ENCODE data around the gene ZNF655.
A peak's percentile ranks its signal among the peaks of the same experiment; 100 is the strongest.

ZNF655 gene

GRCh38 chr7:99588868-99589267 is 30.4 kb downstream of the ZNF655 start:
- Histone ChIP-seq H3K4me3 (ENCODE audit: low read length) (no peak overlapping the region), H3K27me3 (ENCODE audit: control insufficient read depth, insufficient read depth, low read length) (no peaks in the 10 kb centered on the region), H3K9me3 (ENCODE audit: control insufficient read depth, low read depth, low read length) (no peaks in the 10 kb centered on the region), H3K27ac (ENCODE audit: low read length) (no peak overlapping the region), H3K36me3 (ENCODE audit: control insufficient read depth, low read depth, low read length) (no peaks in the 10 kb centered on the region), H3K9ac (ENCODE audit: low read length) (no peak overlapping the region), H3K4me1 (ENCODE audit: control insufficient read depth, low read depth, low read length) (no peaks in the 10 kb centered on the region)

- H3K4me1 ChIP-seq (ENCODE audit: control insufficient read depth, low read depth, low read length) = no peaks in the 10 kb centered on the region
These were observed 36.7 kb downstream of the ZNF655 start for GRCh38 chr7:99594948-99595745.

GRCh38 chr7:99596408-99596955 is 38.0 kb downstream of the ZNF655 start:
- H3K9ac ChIP-seq (ENCODE audit: low read length) = no peak overlapping the region
- H3K9me3 ChIP-seq (ENCODE audit: control insufficient read depth, low read depth, low read length) = no peaks in the 10 kb centered on the region
- no peaks in the 10 kb centered on the region for H3K36me3 ChIP-seq (ENCODE audit: control insufficient read depth, low read depth, low read length)
- H3K27ac ChIP-seq (ENCODE audit: low read length) = no peak overlapping the region
- H3K4me3 ChIP-seq (ENCODE audit: low read length) = no peak overlapping the region
- no peaks in the 10 kb centered on the region for H3K27me3 ChIP-seq (ENCODE audit: control insufficient read depth, insufficient read depth, low read length)
- no peaks in the 10 kb centered on the region for H3K4me1 ChIP-seq (ENCODE audit: control insufficient read depth, low read depth, low read length)

More at GRCh38 chr7:99594948-99595745, 36.7 kb downstream of the ZNF655 start:
- Histone ChIP-seq H3K27ac (ENCODE audit: low read length) (no peak overlapping the region), H3K9ac (ENCODE audit: low read length) (no peak overlapping the region), H3K9me3 (ENCODE audit: control insufficient read depth, low read depth, low read length) (no peaks in the 10 kb centered on the region), H3K27me3 (ENCODE audit: control insufficient read depth, insufficient read depth, low read length) (no peaks in the 10 kb centered on the region), H3K4me3 (ENCODE audit: low read length) (no peak overlapping the region), H3K36me3 (ENCODE audit: control insufficient read depth, low read depth, low read length) (no peaks in the 10 kb centered on the region)

GRCh38 chr7:99597762-99598501 is 39.5 kb downstream of the ZNF655 start, which contains the start of gene TMEM225B:
TSS of gene TMEM225B (plus strand) at chr7:99598267. CDS start at chr7:99604389, 6,122 bp downstream.
- Histone ChIP-seq H3K27ac (ENCODE audit: low read length) (no peak within 1 kb of the TSS), H3K4me1 (ENCODE audit: control insufficient read depth, low read depth, low read length) (no peaks in the 10 kb centered on the region), H3K9ac (ENCODE audit: low read length) (no peak within 1 kb of the TSS), H3K4me3 (ENCODE audit: low read length) (no peak within 1 kb of the TSS), H3K9me3 (ENCODE audit: control insufficient read depth, low read depth, low read length) (no peaks in the 10 kb centered on the region), H3K27me3 (ENCODE audit: control insufficient read depth, insufficient read depth, low read length) (no peaks in the 10 kb centered on the region), H3K36me3 (ENCODE audit: control insufficient read depth, low read depth, low read length) (no peaks in the 10 kb centered on the region)

GRCh38 chr7:99599836-99600235 is 41.4 kb downstream of the ZNF655 start:
- Histone ChIP-seq H3K4me1 (ENCODE audit: control insufficient read depth, low read depth, low read length) (no peaks in the 10 kb centered on the region), H3K27ac (ENCODE audit: low read length) (no peak overlapping the region), H3K27me3 (ENCODE audit: control insufficient read depth, insufficient read depth, low read length) (no peaks in the 10 kb centered on the region), H3K9me3 (ENCODE audit: control insufficient read depth, low read depth, low read length) (no peaks in the 10 kb centered on the region), H3K9ac (ENCODE audit: low read length) (no peak overlapping the region), H3K36me3 (ENCODE audit: control insufficient read depth, low read depth, low read length) (no peaks in the 10 kb centered on the region), H3K4me3 (ENCODE audit: low read length) (no peak overlapping the region)

- Histone ChIP-seq H3K4me1 (ENCODE audit: control insufficient read depth, low read depth, low read length) (no peaks in the 10 kb centered on the region), H3K9me3 (ENCODE audit: control insufficient read depth, low read depth, low read length) (no peaks in the 10 kb centered on the region), H3K36me3 (ENCODE audit: control insufficient read depth, low read depth, low read length) (no peaks in the 10 kb centered on the region), H3K9ac (ENCODE audit: low read length) (no peak overlapping the region), H3K4me3 (ENCODE audit: low read length) (no peak overlapping the region), H3K27ac (ENCODE audit: low read length) (no peak overlapping the region), H3K27me3 (ENCODE audit: control insufficient read depth, insufficient read depth, low read length) (no peaks in the 10 kb centered on the region)
These were observed 43.3 kb downstream of the ZNF655 start for GRCh38 chr7:99601656-99602310.

GRCh38 chr7:99605527-99605926 is 47.1 kb downstream of the ZNF655 start:
- Histone ChIP-seq H3K36me3 (ENCODE audit: control insufficient read depth, low read depth, low read length) (no peaks in the 10 kb centered on the region), H3K9ac (ENCODE audit: low read length) (no peak overlapping the region), H3K9me3 (ENCODE audit: control insufficient read depth, low read depth, low read length) (no peaks in the 10 kb centered on the region), H3K27me3 (ENCODE audit: control insufficient read depth, insufficient read depth, low read length) (peaks cover 3% of the 10 kb centered on the region), H3K4me1 (ENCODE audit: control insufficient read depth, low read depth, low read length) (no peaks in the 10 kb centered on the region), H3K4me3 (ENCODE audit: low read length) (no peak overlapping the region), H3K27ac (ENCODE audit: low read length) (no peak overlapping the region)

- H3K4me3 ChIP-seq (ENCODE audit: low read length) = no peak overlapping the region
- no peak overlapping the region for H3K9ac ChIP-seq (ENCODE audit: low read length)
- no peaks in the 10 kb centered on the region for H3K4me1 ChIP-seq (ENCODE audit: control insufficient read depth, low read depth, low read length)
- H3K27me3 ChIP-seq (ENCODE audit: control insufficient read depth, insufficient read depth, low read length) = peaks cover 7% of the 10 kb centered on the region
- no peaks in the 10 kb centered on the region for H3K9me3 ChIP-seq (ENCODE audit: control insufficient read depth, low read depth, low read length)
- no peaks in the 10 kb centered on the region for H3K36me3 ChIP-seq (ENCODE audit: control insufficient read depth, low read depth, low read length)
- no peak overlapping the region for H3K27ac ChIP-seq (ENCODE audit: low read length)
These were observed 48.1 kb downstream of the ZNF655 start for GRCh38 chr7:99606531-99606930.

- no peak overlapping the region for H3K9ac ChIP-seq (ENCODE audit: low read length)
- no peak overlapping the region for H3K27ac ChIP-seq (ENCODE audit: low read length)
- peaks cover 7% of the 10 kb centered on the region for H3K27me3 ChIP-seq (ENCODE audit: control insufficient read depth, insufficient read depth, low read length)
- no peak overlapping the region for H3K4me3 ChIP-seq (ENCODE audit: low read length)
- no peaks in the 10 kb centered on the region for H3K36me3 ChIP-seq (ENCODE audit: control insufficient read depth, low read depth, low read length)
- no peaks in the 10 kb centered on the region for H3K4me1 ChIP-seq (ENCODE audit: control insufficient read depth, low read depth, low read length)
- no peaks in the 10 kb centered on the region for H3K9me3 ChIP-seq (ENCODE audit: control insufficient read depth, low read depth, low read length)
These were observed 49.1 kb downstream of the ZNF655 start for GRCh38 chr7:99607548-99607947.

- Histone ChIP-seq H3K4me1 (ENCODE audit: control insufficient read depth, low read depth, low read length) (peaks cover 8% of the 10 kb centered on the region), H3K4me3 (ENCODE audit: low read length) (no peak overlapping the region), H3K36me3 (ENCODE audit: control insufficient read depth, low read depth, low read length) (peaks cover 14% of the 10 kb centered on the region), H3K27ac (ENCODE audit: low read length) (no peak overlapping the region), H3K27me3 (ENCODE audit: control insufficient read depth, insufficient read depth, low read length) (peaks cover 7% of the 10 kb centered on the region), H3K9ac (ENCODE audit: low read length) (no peak overlapping the region), H3K9me3 (ENCODE audit: control insufficient read depth, low read depth, low read length) (no peaks in the 10 kb centered on the region)
These were observed 56.1 kb downstream of the ZNF655 start for GRCh38 chr7:99614495-99614894.

GRCh38 chr7:99615989-99616358 is 57.5 kb downstream of the ZNF655 start:
- H3K36me3 ChIP-seq (ENCODE audit: control insufficient read depth, low read depth, low read length) = peaks cover 29% of the 10 kb centered on the region

More at GRCh38 chr7:99615989-99616358, 57.5 kb downstream of the ZNF655 start:
- Histone ChIP-seq H3K4me1 (ENCODE audit: control insufficient read depth, low read depth, low read length) (peaks cover 8% of the 10 kb centered on the region), H3K27me3 (ENCODE audit: control insufficient read depth, insufficient read depth, low read length) (no peaks in the 10 kb centered on the region), H3K9me3 (ENCODE audit: control insufficient read depth, low read depth, low read length) (no peaks in the 10 kb centered on the region), H3K4me3 (ENCODE audit: low read length) (peak overlapping the region; percentile 85), H3K9ac (ENCODE audit: low read length) (peak overlapping the region; percentile 86), H3K27ac (ENCODE audit: low read length) (peak overlapping the region; percentile 67)

Data from iPS-18a (cell line).